Ectodermal cell (in vitro differentiated cells): Measurements from ENCODE around the gene HEY2. TPM values are rescaled to one million over a fixed set of nuclear protein-coding genes. Genes with fewer than 3 reads are reported as not detected.
"Not testable (repeated sequence)": the region's sequence is repeated elsewhere in the genome, so short reads cannot be mapped to it uniquely, and the experiment has no call there.

Experiments used
- H3K27ac ChIP-seq: 2 replicates; pipeline ENCODE4 v1.7.0; 2013; ENCODE audit warnings: mild to moderate bottlenecking, low read depth, low read length; ENCODE audit not compliant: insufficient read depth, poor library complexity, severe bottlenecking
- H3K27me3 ChIP-seq: 2 replicates; pipeline ENCODE4 v1.7.0; 2013; ENCODE audit warnings: mild to moderate bottlenecking, low read length; ENCODE audit not compliant: insufficient read depth, control insufficient read depth, poor library complexity, severe bottlenecking
- H3K36me3 ChIP-seq: one replicate; pipeline ENCODE4 v1.7.0; 2013; ENCODE audit warnings: low read length; ENCODE audit not compliant: control insufficient read depth, insufficient read depth
- H3K4me1 ChIP-seq: one replicate; pipeline ENCODE4 v1.7.0; 2013; ENCODE audit warnings: low read length; ENCODE audit not compliant: control insufficient read depth, insufficient read depth
- H3K4me3 ChIP-seq: 2 replicates; pipeline ENCODE4 v1.7.0; 2013; ENCODE audit warnings: low read depth, low read length, control low read depth; ENCODE audit not compliant: insufficient read depth
- H3K9me3 ChIP-seq: 2 replicates; pipeline ENCODE4 v1.7.0; 2013; ENCODE audit warnings: mild to moderate bottlenecking, low read length, moderate library complexity; ENCODE audit not compliant: control insufficient read depth
- WGBS, 2 experiments: methylation state at CpG; one replicate each; pipeline ENCODE4 v1.1.7; 2013; ENCODE audit warnings: missing lambda C conversion rate in 2 of 2; 5-methylcytosine and 5-hydroxymethylcytosine counted together
- polyA plus RNA-seq, 4 experiments: library from polyadenylated mRNA; stranded (reverse); fragments of 50-300 nt; gene quantifications; one replicate each; pipeline ENCODE4 v1.2.3, GENCODE V29; 2013

The HEY2 gene
- 2.9 TPM for polyA plus RNA-seq (2013, experiment 1 of 4)
- 2.9 TPM for polyA plus RNA-seq (2013, experiment 2 of 4)
- 1.5 TPM for polyA plus RNA-seq (2013, experiment 3 of 4)
- polyA plus RNA-seq (2013, experiment 4 of 4), result 2.1 TPM

DNA sequence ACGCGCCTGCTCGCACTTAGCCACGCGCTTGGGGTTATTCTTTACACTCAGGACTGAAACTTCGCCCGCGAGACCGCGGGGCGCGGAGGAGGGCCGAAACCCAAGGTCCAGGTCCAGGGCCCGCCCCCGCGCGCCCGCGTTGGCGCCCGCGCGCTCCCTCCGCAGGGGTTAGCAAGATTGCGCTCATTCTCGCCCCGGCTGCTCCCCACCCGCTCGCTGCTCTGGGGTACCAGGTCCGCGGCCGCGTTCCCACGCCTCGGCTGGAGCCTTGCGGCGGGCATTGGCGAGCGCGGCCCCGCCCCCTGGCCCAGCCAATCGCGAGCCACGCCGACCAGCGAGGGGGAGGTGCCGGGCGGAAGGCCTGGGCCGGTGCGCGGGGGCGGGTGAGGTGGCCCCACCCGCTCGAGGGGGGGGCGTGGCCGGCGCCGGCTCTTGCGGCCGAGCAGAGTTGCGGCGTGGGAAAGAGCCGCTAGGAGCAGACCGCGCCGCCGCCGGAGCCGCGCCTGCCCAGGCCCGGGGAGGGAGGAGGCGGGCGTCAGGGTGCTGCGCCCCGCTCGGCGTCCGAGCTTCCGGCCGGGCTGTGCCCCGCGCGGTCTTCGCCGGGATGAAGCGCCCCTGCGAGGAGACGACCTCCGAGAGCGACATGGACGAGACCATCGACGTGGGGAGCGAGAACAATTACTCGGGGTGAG, at the start of gene HEY2:
Gene HEY2 (plus strand): TSS at position 460 of the 692 bp plus-strand sequence. CDS start 145 bp downstream, at position 605.
- H3K36me3 ChIP-seq, result no peaks in the 10 kb centered on the region
- no peaks in the 10 kb centered on the region for H3K9me3 ChIP-seq
- WGBS, 2 experiments, result 0 to 1% methylated on average over 95 of the region's 95 CpGs
- peak within 1 kb of the TSS; percentile 70 for H3K4me3 ChIP-seq
- H3K4me1 ChIP-seq, result peaks cover 36% of the 10 kb centered on the region
- H3K27me3 ChIP-seq, result peaks cover 83% of the 10 kb centered on the region
- H3K27ac ChIP-seq, result no peak within 1 kb of the TSS

DNA sequence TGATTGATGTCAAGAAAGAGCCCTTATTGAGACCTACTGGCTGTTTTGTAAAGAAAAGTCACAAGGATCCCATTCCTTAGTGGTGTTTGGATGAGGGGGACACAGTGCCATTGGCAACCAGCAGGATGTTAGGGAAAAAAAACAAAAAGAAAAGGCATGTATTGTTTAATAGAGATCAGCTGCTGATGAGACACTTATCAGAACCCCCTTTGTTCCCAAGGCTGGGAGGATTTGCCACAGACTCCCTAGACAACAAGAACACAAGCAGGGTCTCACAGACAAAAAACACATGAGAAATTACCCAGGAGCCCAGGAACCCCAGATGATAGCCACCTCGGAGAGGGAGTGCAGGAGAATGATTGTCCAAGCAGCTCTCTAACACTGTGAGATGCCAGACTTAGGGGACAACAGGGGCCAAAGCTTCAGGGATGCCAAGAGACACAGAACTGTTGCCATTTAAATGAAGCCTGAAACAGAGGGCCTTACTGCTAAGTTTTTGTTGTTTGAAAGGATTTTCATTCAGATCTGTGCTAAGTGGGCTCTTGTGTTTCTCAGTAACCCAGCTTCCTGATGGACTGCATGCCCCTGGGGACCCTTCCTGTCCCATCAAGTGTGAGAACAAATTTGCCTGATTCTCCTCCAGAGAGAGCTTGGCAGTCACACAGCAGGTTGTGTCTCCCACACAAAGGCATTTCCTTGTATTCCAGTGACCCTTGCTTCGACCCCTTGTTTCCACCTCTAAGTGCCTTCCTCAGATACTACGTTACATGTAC, 48.7 kb upstream of the HEY2 start:
- peak overlapping the region; percentile 77 for H3K27ac ChIP-seq
- peaks cover 15% of the 10 kb centered on the region for H3K4me1 ChIP-seq
- peaks cover 13% of the 10 kb centered on the region for H3K27me3 ChIP-seq
- H3K36me3 ChIP-seq, result no peaks in the 10 kb centered on the region
- H3K4me3 ChIP-seq, result no peak overlapping the region
- H3K9me3 ChIP-seq, result no peaks in the 10 kb centered on the region
- 24 to 37% methylated on average over 3 of the region's 3 CpGs for WGBS, 2 experiments

DNA sequence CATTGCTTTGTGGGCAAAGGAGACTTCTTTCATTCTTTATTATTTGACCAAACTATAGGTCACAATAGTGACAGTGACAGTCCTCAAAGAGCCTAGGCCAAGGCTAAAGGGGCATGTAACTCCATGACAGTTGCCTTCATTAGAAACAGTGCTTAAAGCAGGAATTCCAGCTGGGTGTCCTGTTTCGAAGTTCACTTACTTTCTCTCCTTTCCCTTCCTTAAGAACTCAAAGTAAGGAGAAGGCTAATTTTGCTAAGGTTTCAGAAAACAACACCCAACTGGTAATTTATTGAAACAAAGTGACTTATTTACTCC, 48.1 kb upstream of the HEY2 start:
- peaks cover 16% of the 10 kb centered on the region for H3K27me3 ChIP-seq
- H3K4me1 ChIP-seq, result peaks cover 15% of the 10 kb centered on the region
- no peak overlapping the region for H3K4me3 ChIP-seq
- no peaks in the 10 kb centered on the region for H3K36me3 ChIP-seq
- H3K9me3 ChIP-seq, result no peaks in the 10 kb centered on the region
- H3K27ac ChIP-seq, result no peak overlapping the region
- WGBS, 2 experiments, result 38 to 67% methylated on average over 1 of the region's 1 CpG

DNA sequence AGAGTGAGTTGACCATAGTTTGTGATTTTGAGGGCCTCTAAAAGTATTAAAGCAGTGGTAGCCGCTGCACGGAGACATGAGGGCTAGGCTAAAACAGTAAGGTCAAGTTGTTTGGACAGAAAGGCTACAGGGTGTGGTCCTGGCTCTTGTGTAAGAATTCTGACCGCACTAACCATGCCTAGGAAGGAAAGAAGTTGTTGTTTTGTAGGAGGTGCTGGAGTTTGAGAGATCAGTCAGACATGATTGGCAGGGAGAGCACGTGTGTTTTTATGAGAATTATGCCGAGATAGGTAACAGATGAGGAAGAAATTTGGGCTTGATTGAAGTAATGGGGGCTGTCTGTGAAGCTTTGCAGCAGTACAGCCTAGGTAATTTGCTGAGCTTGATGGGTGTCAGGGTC, 45.5 kb upstream of the HEY2 start:
- WGBS, 2 experiments, result 80 to 86% methylated on average over 3 of the region's 5 CpGs
- H3K27me3 ChIP-seq, result peaks cover 34% of the 10 kb centered on the region
- H3K36me3 ChIP-seq, H3K4me3 ChIP-seq, H3K9me3 ChIP-seq, H3K27ac ChIP-seq: not testable (repeated sequence)
- H3K4me1 ChIP-seq, result peaks cover 15% of the 10 kb centered on the region

DNA sequence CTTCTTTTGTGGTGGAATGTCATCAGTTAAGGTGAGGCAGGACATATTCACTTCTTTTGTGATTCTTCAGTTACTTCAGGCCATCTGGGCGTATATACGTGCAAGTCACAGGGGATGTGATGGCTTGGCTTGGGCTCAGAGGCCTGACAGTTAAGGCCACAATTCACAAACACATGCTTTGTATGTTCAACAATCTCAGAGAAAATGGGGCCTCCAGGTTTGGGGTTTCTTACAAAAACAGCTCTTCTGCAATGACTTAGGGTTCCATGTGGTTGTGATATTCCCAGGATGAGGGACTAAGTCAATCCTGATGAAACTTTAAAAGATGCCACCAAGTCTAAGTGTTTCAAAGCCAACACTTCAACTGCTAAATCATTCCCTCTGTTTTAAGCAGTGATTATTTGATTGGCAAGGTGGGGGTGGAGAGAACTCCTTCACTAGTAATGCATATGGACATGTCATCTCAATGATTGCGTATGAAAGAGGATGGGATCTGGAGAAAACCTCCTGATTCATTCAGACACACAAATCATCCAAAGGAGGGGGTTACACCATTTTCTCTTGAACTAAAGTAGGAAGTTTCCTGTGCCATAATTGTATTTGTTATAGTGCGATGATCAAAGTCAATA, 41.7 kb upstream of the HEY2 start:
- H3K4me1 ChIP-seq, result no peaks in the 10 kb centered on the region
- WGBS, 2 experiments, result 74 to 77% methylated on average over 4 of the region's 4 CpGs

DNA sequence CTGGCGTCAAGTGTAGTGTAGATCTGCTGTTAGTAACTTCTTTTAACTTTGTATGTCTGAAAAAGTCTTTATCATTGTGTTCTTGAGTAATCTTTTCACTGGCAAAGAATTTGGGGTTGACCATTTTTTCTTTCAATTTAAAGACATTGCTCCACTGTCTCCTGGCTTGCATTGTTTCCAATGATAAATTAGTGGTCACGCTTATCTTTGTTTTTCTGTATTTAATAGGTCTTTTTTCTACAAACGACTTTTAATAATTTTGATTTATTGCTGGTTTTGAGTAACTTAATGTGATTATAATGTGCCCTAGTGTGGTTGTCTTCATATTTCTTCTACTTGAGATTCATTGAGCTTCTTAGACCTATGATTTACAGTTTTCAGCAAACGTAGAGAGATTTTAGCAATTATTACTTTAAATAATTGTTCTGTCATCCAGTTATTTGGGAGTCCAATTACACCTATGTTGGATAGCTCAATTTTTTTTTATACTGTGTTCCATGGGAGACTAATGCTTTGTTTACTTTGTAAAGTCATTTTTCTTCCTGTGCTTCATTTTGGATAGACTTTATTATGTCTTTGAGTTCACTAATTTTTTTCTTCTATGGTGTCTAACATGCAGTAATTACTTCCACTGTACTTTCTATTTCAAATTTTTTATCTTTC, 38.3 kb upstream of the HEY2 start:
- Histone ChIP-seq H3K4me3 (no peak overlapping the region), H3K4me1 (no peaks in the 10 kb centered on the region), H3K9me3 (no peaks in the 10 kb centered on the region), H3K27me3 (peaks cover 20% of the 10 kb centered on the region), H3K36me3 (no peaks in the 10 kb centered on the region), H3K27ac (no peak overlapping the region)
- 91 to 96% methylated on average over 2 to 3 of the region's 4 CpGs for whole genome bisulfite sequencing, 2 experiments

More for the DNA sequence above, 41.7 kb upstream of the HEY2 start:
- Histone ChIP-seq H3K4me3 (no peak overlapping the region), H3K36me3 (no peaks in the 10 kb centered on the region), H3K27me3 (peaks cover 21% of the 10 kb centered on the region), H3K27ac (no peak overlapping the region), H3K9me3 (no peaks in the 10 kb centered on the region)

DNA sequence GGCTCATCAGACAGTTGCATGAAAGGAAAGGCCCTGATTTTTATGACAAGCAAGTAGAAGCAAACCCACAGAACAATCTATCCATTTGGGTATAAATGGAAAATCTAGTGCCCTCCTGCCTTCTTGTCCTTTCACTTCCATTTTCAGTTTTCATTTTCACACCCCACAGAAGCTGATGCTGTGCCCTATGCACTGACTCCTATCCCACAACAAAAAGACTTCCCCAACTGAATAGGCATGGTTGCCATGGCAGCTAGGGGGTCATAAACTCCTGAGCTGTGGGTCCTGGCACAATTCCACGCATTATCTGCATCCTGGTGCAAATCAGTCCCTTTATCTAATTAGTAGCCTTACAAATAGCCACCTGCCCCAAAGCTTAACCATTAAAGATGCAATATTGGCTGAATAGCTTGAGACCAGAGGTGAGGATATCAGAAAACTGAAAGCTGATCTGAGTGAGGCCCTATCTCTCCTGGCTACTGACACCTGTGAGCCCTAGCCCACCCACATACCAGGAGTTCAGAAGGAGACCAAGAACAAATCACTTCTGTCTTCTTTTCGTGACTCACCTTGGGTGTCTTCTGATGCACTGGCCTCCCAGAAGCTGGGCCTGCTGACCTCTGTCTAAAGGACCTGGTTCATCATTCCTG, 34.9 kb upstream of the HEY2 start:
- Histone ChIP-seq H3K27me3 (no peaks in the 10 kb centered on the region), H3K4me3 (no peak overlapping the region), H3K9me3 (no peaks in the 10 kb centered on the region), H3K36me3 (no peaks in the 10 kb centered on the region), H3K4me1 (no peaks in the 10 kb centered on the region), H3K27ac (no peak overlapping the region)
- WGBS, 2 experiments, result 81 to 84% methylated on average over 2 of the region's 2 CpGs

DNA sequence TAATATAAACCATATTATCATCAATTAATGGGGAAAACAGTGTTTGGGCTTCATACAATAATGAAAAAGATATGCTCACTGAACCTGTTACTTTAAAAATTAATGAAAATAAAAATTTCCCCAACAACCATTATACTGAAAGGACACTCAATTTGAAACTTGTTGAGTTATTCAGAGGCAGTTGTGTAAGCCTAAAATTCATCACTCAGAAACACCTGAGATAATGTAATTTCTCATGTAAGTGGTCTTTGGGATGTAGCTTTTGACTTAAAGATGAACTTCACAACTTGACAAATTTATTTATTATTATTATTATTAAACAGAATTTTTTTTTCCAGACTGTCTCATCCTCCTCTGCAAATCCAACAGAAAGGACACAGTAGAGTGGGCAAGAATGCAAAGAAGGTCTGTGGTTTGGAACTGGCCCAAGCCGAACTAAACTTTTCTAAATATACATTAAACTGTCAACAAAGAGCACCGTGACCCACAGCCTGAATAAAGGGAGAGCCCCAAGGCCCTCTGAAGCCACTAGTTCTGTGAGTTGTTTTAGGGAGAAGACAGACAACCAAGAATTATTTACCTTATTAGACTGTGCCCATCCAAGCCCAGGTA, 32.2 kb upstream of the HEY2 start:
- no peaks in the 10 kb centered on the region for H3K36me3 ChIP-seq
- H3K4me3 ChIP-seq, result no peak overlapping the region
- whole genome bisulfite sequencing, 2 experiments, result 82 to 100% methylated on average over 2 of the region's 2 CpGs
- no peaks in the 10 kb centered on the region for H3K9me3 ChIP-seq
- H3K27ac ChIP-seq, result no peak overlapping the region
- H3K27me3 ChIP-seq, result no peaks in the 10 kb centered on the region
- H3K4me1 ChIP-seq, result no peaks in the 10 kb centered on the region

DNA sequence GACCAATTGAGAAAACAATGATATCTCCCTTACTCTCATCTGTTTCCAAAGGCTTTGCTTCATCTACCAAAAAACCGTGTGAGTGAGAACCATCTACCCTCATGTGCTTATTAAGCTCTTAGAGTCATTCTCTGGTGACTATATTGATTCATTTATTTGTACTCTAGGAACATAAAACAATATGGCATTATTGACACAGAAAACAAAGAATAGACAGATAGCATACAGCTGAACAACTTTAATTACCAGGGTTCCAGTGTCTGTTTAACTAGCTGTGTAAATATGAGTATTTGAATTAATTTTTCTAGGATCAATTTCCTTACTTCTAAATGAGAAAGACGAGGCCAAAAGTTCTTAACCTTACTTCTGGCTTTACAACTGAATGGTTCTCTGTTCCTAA, 31.3 kb upstream of the HEY2 start:
- H3K27me3 ChIP-seq, result no peaks in the 10 kb centered on the region
- no peaks in the 10 kb centered on the region for H3K9me3 ChIP-seq
- H3K27ac ChIP-seq, result no peak overlapping the region
- H3K36me3 ChIP-seq, result no peaks in the 10 kb centered on the region
- H3K4me1 ChIP-seq, result no peaks in the 10 kb centered on the region
- H3K4me3 ChIP-seq, result no peak overlapping the region
- 96 to 100% methylated on average over 2 of the region's 2 CpGs for WGBS, 2 experiments
